ENCODE data around the gene DNA2. TPM values are rescaled to one million over a fixed set of nuclear protein-coding genes. Genes with fewer than 3 reads are reported as not detected.
"Not testable (repeated sequence)": the region's sequence is repeated elsewhere in the genome, so short reads cannot be mapped to it uniquely, and the experiment has no call there.

DNA2 gene
- total and polyA plus RNA-seq, 2 donors (not counting 1 experiment from before 2014, with no cell fraction given): 2.6 to 6.4 TPM

- Histone ChIP-seq H3K27ac (ENCODE audit: insufficient read depth, low read length) (peak overlapping the region; percentile 29), H2AFZ (ENCODE audit: low read length) (no peak overlapping the region), H3K27me3 (ENCODE audit: control insufficient read depth, insufficient read depth, low read length) (no peaks in the 10 kb centered on the region), H3K79me2 (ENCODE audit: control insufficient read depth, insufficient read depth, low read length) (no peaks in the 10 kb centered on the region), H3K4me1 (ENCODE audit: control insufficient read depth, extremely low read depth, insufficient read depth, low read length) (no peaks in the 10 kb centered on the region), H3K9ac (ENCODE audit: insufficient read depth, low read length) (no peak overlapping the region), H3K4me3 (replicated peaks in 1 of 4; ENCODE audit: control extremely low read depth in 1 of 4, insufficient read depth in 1 of 4, low read depth in 3 of 4, low read length in 4 of 4) (no peak overlapping the region), H3K9me3 (ENCODE audit: control insufficient read depth, insufficient read depth, low read depth, low read length) (no peaks in the 10 kb centered on the region), H3K36me3 (ENCODE audit: control insufficient read depth, insufficient read depth, low read length) (peaks cover 4% of the 10 kb centered on the region), H4K20me1 (ENCODE audit: control insufficient read depth, extremely low read depth, insufficient read depth, low read length) (no peaks in the 10 kb centered on the region), H3K4me2 (ENCODE audit: extremely low read depth, insufficient read depth, low read length) (no peak overlapping the region)
- DNase-seq (ENCODE audit: low read depth in 2 of 2): peak; percentile 44 to 80
- TF ChIP-seq CTCF (conservative IDR thresholded peaks at IDR 0.05 in 1 of 2, IDR thresholded peaks at IDR 0.05 in 1 of 2; ENCODE audit: low read depth in 1 of 2, low read length in 2 of 2) (no peak), EZH2 (IDR thresholded peaks at IDR 0.05; ENCODE audit: low read length, missing control alignments) (no peak)
These were observed 45.0 kb upstream of the DNA2 start for GRCh38 chr10:68516766-68517165.

- DNase-seq (ENCODE audit: low read depth in 2 of 2); H3K79me2 ChIP-seq (ENCODE audit: control insufficient read depth, insufficient read depth, low read length): not testable (repeated sequence)
These were observed 44.4 kb upstream of the DNA2 start for GRCh38 chr10:68516216-68516615.

GRCh38 chr10:68508090-68508489 lies 36.3 kb upstream of the DNA2 start:
- Histone ChIP-seq H3K36me3 (ENCODE audit: control insufficient read depth, insufficient read depth, low read length) (peaks cover 2% of the 10 kb centered on the region), H3K27me3 (ENCODE audit: control insufficient read depth, insufficient read depth, low read length) (no peaks in the 10 kb centered on the region), H3K4me3 (replicated peaks in 1 of 4; ENCODE audit: control extremely low read depth in 1 of 4, insufficient read depth in 1 of 4, low read depth in 3 of 4, low read length in 4 of 4) (no peak overlapping the region), H3K79me2 (ENCODE audit: control insufficient read depth, insufficient read depth, low read length) (no peaks in the 10 kb centered on the region), H3K4me1 (ENCODE audit: control insufficient read depth, extremely low read depth, insufficient read depth, low read length) (no peaks in the 10 kb centered on the region), H4K20me1 (ENCODE audit: control insufficient read depth, extremely low read depth, insufficient read depth, low read length) (no peaks in the 10 kb centered on the region), H3K9me3 (ENCODE audit: control insufficient read depth, insufficient read depth, low read depth, low read length) (no peaks in the 10 kb centered on the region), H3K9ac (ENCODE audit: insufficient read depth, low read length) (no peak overlapping the region), H2AFZ (ENCODE audit: low read length) (no peak overlapping the region), H3K4me2 (ENCODE audit: extremely low read depth, insufficient read depth, low read length) (no peak overlapping the region), H3K27ac (ENCODE audit: insufficient read depth, low read length) (no peak overlapping the region)
- no peak for DNase-seq (ENCODE audit: low read depth in 2 of 2)
- TF ChIP-seq EZH2 (IDR thresholded peaks at IDR 0.05; ENCODE audit: low read length, missing control alignments): no peak
- no peak for TF ChIP-seq CTCF (conservative IDR thresholded peaks at IDR 0.05 in 1 of 2, IDR thresholded peaks at IDR 0.05 in 1 of 2; ENCODE audit: low read depth in 1 of 2, low read length in 2 of 2)

More at GRCh38 chr10:68516216-68516615, 44.4 kb upstream of the DNA2 start:
- not testable (repeated sequence) for H2AFZ ChIP-seq (ENCODE audit: low read length); H3K27me3 ChIP-seq (ENCODE audit: control insufficient read depth, insufficient read depth, low read length); H3K4me1 ChIP-seq (ENCODE audit: control insufficient read depth, extremely low read depth, insufficient read depth, low read length); H3K27ac ChIP-seq (ENCODE audit: insufficient read depth, low read length); H4K20me1 ChIP-seq (ENCODE audit: control insufficient read depth, extremely low read depth, insufficient read depth, low read length); H3K4me3 ChIP-seq (replicated peaks in 1 of 4; ENCODE audit: control extremely low read depth in 1 of 4, insufficient read depth in 1 of 4, low read depth in 3 of 4, low read length in 4 of 4); H3K9ac ChIP-seq (ENCODE audit: insufficient read depth, low read length); H3K4me2 ChIP-seq (ENCODE audit: extremely low read depth, insufficient read depth, low read length); H3K36me3 ChIP-seq (ENCODE audit: control insufficient read depth, insufficient read depth, low read length); H3K9me3 ChIP-seq (ENCODE audit: control insufficient read depth, insufficient read depth, low read depth, low read length)

Data from fibroblast of lung (primary cell).